ENCODE results near the gene IDUA.

Gene IDUA

DNA sequence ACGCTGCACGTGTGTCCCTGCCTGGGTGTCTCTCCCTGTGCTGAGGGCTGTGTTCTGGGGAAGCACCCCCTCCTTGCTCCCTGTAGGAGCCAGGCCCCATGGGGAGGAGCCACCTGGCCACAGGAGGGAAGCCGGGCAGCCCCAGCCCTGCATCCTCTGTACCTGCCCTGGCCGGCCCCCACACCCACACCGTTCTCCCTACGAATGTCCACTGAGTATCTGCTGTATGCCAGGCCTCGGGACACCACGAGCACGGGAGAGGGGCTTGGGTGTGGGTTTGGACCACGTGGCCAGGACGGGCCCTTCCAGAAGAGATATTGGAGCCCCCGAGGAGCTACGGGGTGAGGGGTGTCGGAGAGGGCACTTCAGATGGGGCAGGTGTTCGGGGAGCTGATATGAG, 30.9 kb downstream of the IDUA start:
- DNase-seq, result no peak

GRCh38 chr4:1018147-1019020, 31.5 kb downstream of the IDUA start:
- no peak for DNase-seq

- no peak for DNase-seq
Measured at GRCh38 chr4:1019320-1019719, 32.5 kb downstream of the IDUA start.

DNA sequence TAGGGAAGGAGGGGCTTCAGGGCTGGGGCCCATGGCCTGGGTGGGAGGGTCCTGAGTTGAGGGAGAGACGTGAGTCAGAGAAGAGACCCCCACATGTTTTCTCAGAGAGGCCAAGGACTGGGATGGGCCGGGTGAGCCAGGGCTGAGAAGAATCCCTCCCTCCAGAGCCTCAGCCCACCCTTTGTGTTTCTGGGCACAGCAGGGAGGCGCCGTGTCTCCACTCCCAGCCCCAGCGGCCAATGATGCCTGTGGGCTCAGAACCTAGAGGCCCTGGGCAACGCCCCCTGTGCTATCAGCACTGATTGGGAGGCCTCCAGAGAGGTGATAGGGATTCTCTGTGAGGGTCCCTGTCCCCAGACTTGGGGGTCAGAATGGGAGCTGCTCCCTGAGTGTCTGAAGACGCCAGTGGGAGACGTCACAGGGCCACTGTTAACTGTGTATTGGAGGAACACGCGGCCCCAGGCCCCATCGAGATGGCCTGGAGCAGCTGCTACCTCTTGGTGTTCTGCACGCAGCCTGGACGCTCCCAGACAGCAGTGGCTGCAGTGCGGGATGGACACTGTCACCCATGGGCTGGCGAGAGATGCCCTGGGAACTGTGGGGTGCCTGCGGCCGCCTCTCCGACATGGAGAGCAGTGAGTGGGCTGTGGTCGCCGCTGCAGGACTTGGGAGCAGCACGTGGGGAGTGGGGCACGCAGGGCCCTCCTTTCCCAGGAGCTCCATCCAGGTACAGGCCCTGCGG, 33.1 kb downstream of the IDUA start:
- DNase-seq, result peak; percentile 87

GRCh38 chr4:1021386-1022050, 34.7 kb downstream of the IDUA start:
- DNase-seq, result no peak

DNA sequence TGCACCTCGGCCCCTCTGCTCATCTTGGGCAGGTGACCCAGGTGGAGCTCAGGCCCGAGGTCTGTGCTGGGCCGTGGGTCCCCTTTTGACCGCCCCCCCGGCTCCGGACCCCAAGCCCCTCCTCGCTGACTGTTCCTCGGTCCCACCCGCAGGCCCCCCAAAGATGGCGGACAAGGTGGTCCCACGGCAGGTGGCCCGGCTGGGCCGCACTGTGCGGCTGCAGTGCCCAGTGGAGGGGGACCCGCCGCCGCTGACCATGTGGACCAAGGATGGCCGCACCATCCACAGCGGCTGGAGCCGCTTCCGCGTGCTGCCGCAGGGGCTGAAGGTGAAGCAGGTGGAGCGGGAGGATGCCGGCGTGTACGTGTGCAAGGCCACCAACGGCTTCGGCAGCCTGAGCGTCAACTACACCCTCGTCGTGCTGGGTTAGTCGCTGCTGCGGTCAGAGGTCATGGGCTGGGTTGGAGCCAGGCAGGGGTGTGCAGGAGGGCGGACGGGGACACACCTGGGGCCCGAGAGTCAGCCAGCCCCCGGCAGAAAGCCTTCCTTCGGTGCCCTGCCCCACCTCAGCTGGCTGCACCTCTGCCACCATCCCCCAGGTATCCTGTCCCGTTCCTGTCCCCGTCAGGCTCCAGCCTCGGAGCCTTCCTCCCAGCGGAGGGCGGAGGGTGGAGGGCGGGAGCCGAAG, 35.4 kb downstream of the IDUA start:
- no peak for DNase-seq

DNA sequence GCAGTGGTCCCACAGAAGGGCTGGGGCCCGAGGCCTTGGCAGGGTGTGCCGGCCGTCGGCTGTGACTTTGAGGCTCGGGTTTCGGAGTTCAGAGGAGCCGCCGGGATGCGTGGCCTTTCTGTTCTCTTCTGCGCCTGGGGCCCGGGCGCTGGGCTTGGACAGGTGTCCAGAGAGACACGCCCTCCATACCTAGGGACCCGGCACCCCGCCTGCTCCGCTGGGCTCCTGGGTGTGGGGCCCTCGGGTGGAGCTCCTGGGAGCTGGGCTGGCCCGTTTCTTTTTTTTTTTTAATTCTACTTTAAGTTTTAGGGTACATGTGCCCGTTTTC, 35.9 kb downstream of the IDUA start:
- DNase-seq, result no peak

DNA sequence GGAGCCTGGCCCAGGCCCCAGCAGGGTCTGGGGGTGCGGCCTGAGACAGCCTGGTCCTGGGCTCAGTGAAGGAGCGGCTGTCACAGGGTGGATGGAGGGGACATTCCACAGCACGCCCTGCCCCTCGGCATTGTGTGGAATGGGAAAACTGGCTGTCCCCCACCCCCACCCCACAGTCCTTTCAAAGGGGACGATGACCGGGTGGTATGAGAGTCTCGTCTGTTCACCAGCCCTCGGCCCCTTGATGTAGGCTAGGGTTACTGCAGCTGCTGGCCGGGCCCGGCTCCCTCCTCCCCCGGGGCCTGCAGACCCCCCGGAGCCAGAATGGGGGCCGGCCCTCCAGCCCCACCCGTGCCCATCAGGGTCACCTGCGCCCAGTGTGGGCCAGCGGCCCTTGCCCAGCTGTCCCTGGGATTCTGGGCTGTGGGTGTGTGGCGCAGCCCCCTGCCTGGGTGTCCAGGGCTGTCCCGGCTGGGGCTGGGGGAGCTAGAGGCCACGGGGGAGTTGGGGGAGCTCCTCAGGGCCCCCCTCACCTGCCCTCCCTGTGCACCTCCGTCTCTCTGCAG, 36.3 kb downstream of the IDUA start:
- no peak for DNase-seq

GRCh38 chr4:1023895-1024740, 37.3 kb downstream of the IDUA start:
- no peak for DNase-seq

DNA sequence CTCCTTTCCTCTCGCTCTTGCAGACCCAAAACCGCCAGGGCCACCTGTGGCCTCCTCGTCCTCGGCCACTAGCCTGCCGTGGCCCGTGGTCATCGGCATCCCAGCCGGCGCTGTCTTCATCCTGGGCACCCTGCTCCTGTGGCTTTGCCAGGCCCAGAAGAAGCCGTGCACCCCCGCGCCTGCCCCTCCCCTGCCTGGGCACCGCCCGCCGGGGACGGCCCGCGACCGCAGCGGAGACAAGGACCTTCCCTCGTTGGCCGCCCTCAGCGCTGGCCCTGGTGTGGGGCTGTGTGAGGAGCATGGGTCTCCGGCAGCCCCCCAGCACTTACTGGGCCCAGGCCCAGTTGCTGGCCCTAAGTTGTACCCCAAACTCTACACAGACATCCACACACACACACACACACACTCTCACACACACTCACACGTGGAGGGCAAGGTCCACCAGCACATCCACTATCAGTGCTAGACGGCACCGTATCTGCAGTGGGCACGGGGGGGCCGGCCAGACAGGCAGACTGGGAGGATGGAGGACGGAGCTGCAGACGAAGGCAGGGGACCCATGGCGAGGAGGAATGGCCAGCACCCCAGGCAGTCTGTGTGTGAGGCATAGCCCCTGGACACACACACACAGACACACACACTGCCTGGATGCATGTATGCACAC, 38.2 kb downstream of the IDUA start:
- no peak for DNase-seq

- peak; percentile 94 for DNase-seq
Measured at GRCh38 chr4:1026115-1026514, 39.3 kb downstream of the IDUA start.

DNA sequence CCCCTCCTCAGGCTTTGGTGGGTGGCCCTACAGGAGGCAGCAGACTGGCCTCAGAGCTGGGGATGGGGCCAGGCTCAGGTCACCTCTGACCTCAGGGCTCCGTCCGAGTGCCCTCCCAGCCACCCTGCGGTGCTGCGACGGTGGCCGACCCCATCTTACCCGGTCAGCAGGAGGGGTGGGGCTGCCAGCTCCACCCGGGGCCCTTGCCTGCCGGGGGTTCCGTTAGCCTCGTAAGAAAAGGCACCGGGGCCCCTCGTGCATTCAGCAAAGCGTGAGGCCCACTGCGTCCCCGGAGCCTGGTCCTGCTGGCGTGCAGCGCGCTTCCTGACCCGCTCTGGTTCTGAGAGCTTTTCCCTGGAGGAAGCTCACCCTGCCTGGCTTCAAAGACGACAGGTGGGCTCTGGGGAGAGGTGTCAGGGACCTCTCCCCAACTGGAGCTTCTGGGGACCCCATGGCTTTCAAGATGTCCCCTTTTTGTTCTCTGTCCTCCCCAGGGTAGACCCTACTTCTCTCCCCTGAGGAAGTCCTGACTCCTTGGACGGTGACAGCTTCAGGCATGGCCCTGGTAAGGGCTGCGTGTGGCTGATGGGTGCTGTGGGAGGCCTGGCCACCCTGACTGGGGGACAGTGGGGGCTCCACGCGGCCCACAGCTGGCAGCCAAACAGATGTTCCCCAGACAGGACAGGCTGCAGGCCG, 40.5 kb downstream of the IDUA start:
- DNase-seq, result no peak

GRCh38 chr4:1027915-1028238, 41.0 kb downstream of the IDUA start:
- peak; percentile 41 for DNase-seq

GRCh38 chr4:1028574-1029220, 41.9 kb downstream of the IDUA start:
- DNase-seq, result peak; percentile 41

GRCh38 chr4:1029529-1029928, 42.7 kb downstream of the IDUA start:
- no peak for DNase-seq

GRCh38 chr4:1030031-1030430, 43.2 kb downstream of the IDUA start:
- DNase-seq, result no peak

DNA sequence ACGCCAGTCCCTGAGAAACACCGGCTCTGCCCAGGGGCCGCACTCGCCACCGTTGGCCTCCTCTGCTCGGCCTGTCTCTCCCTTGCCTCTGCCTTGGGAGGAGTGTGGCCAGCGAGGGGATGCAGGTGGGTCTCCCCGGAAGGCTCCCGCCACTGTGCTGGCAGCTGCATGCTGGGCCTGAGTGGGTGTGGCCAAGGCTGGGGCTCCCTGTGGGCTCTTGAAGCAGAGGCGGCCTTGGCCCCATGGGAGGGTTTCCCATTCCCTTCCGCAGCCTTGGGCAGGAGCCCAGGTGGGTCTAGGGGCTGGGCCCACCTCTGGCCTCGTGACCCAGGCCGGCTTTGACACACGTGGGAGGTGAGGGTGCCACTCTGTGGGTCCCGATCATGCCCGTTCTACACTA, 43.7 kb downstream of the IDUA start:
- DNase-seq, result no peak

GRCh38 chr4:1031346-1031745, 44.5 kb downstream of the IDUA start:
- no peak for DNase-seq

- DNase-seq, result peak; percentile 94
Measured at GRCh38 chr4:1031956-1032795, 45.3 kb downstream of the IDUA start.
